Heart left ventricle (tissue), 13 donors: ENCODE measurements around the gene CLDN25.

ENCODE experiments used
- CTCF ChIP-seq, 12 donors: fragments of 200-600 bp; sonication (generic) in 4 of 12; IDR thresholded peaks; one replicate each; pipeline versions ENCODE4 v1.5.0 to v1.8.0; 2018 to 2022; ENCODE audit warnings: antibody characterized with exemption in 12 of 12, mild to moderate bottlenecking in 5 of 12
- POLR2A ChIP-seq, 2 donors: fragments of 450-650 bp; IDR thresholded peaks; one replicate each; pipeline ENCODE4 v1.6.1; 2017; ENCODE audit warnings: antibody characterized with exemption in 2 of 2, mild to moderate bottlenecking in 2 of 2, moderate library complexity in 2 of 2
- donor health status: ischemic (EF 13 %, LVEDD 7.1; RV severe dilation, severe dysfunction).
- donor health status: DM: no; HTN: yes; CAD: no.
- donor health status: DM: no; HTN: no; CAD: no.
- donor health status: ischemic (EF 25% LVEDD 6.9; RV normal size, moderate dysfunction).
- donor health status: ischemic (EF 25% LVEDD 5.7; RV mildly dilated, moderate dysfunction).
- donor health status: ischemic (EF 35%, LVEDD 5.7; RV mildly dilated, moderate dysfunction).
- donor health status: nonischemic (EF 11% LVEDD 7.7; RV severe dilation, severe dysfunction).
- donor health status: DM: yes; HTN: yes; CAD: no.
- donor health status: PGD.
- donor health status: ischemic (EF 29% LVEDD 5.4; RV normal size, mild dysfunction).
- donor health status: nonischemic (EF 23%, LVEDD 6.1; RV moderate dilation, normal function).

- TF ChIP-seq CTCF (IDR thresholded peaks at IDR 0.05) (no peak), POLR2A (IDR thresholded peaks at IDR 0.05) (no peak)
Observed at GRCh38 chr11:113805640-113806039, 26.0 kb downstream of the CLDN25 start.
